Activated CD8-positive, alpha-beta T cell treated with anti-CD3 and anti-CD28 coated beads for 36 hours (primary cell): ENCODE measurements around the gene DNAJB1. TPM values are rescaled to one million over a fixed set of nuclear protein-coding genes. Genes with fewer than 3 reads are reported as not detected.

Experiments used
- ATAC-seq: fragments of 200-7000 bp; cut with Tn5 transposase; one replicate; pipeline ENCODE4 v1.10.0; 2021; ENCODE audit warnings: mild to moderate bottlenecking, moderate library complexity
- CTCF ChIA-PET: fragments of 350-600 bp; sonication (Branson Sonifier 250); formaldehyde crosslinking; loops from one replicate; lab custom pipeline; 2021; ENCODE audit warnings: antibody characterized with exemption; lab: Charles Lee
- POLR2A ChIA-PET: fragments of 350-600 bp; sonication (Branson Sonifier 250); formaldehyde crosslinking; loops from one replicate; lab custom pipeline; 2021; ENCODE audit warnings: antibody characterized with exemption; lab: Charles Lee
- DNase-seq: peaks from one replicate; pipeline ENCODE4 v3.0.0-alpha.2; 2020
- H3K27ac Mint-ChIP-seq: one replicate; pipeline ENCODE4 v1.8.0; 2021; ENCODE audit warnings: mild to moderate bottlenecking, mixed read lengths
- H3K27me3 Mint-ChIP-seq: one replicate; pipeline ENCODE4 v1.8.0; 2021; ENCODE audit warnings: mixed read lengths
- H3K36me3 Mint-ChIP-seq: one replicate; pipeline ENCODE4 v1.8.0; 2021; ENCODE audit warnings: low read depth, mixed read lengths
- H3K4me1 Mint-ChIP-seq: one replicate; pipeline ENCODE4 v1.8.0; 2021; ENCODE audit warnings: low read depth, mixed read lengths
- H3K4me3 Mint-ChIP-seq: one replicate; pipeline ENCODE4 v1.8.0; 2021; ENCODE audit warnings: mild to moderate bottlenecking, moderate library complexity, mixed read lengths
- H3K9me3 Mint-ChIP-seq: one replicate; pipeline ENCODE4 v1.8.0; 2021; ENCODE audit warnings: mixed read lengths
- CTCF ChIP-seq: fragments of 200-600 bp; IDR thresholded peaks from one replicate; pipeline ENCODE4 v1.8.0; 2022; ENCODE audit warnings: antibody characterized with exemption, mild to moderate bottlenecking
- intact Hi-C: fragments of 100-400 bp; cut with micrococcal nuclease; formaldehyde crosslinking; loops from one replicate; pipeline ENCODE4 v1.10.0; 2022
- total RNA-seq, 2 experiments: library from RNA; stranded (reverse); gene quantifications; one replicate each; pipeline ENCODE4 v1.2.3, GENCODE V29; 2021

Gene DNAJB1
- total RNA-seq, 2 experiments from 2014 or later: 52.0 to 59.6 TPM

GRCh38 chr19:14558370-14559066, 40.3 kb upstream of the DNAJB1 start:
- no peak for DNase-seq
- intact Hi-C loops: no loop called here
- no peak overlapping the region for H3K27ac Mint-ChIP-seq
- H3K4me1 Mint-ChIP-seq: peaks cover 32% of the 10 kb centered on the region
- peaks cover 4% of the 10 kb centered on the region for H3K36me3 Mint-ChIP-seq
- ChIA-PET CTCF (interaction anchor here (2.3 to 3.3 kb wide), 2 partner anchors 10 to 54 kb away, joined by 19 to 23 read pairs; no protein-coding TSS in a partner anchor), POLR2A (no interaction called here)
- no peak for ATAC-seq
- no peaks in the 10 kb centered on the region for H3K9me3 Mint-ChIP-seq
- H3K27me3 Mint-ChIP-seq: no peaks in the 10 kb centered on the region
- TF ChIP-seq CTCF: no peak
- H3K4me3 Mint-ChIP-seq: no peak overlapping the region

GRCh38 chr19:14556662-14557188, 38.5 kb upstream of the DNAJB1 start:
- Mint-ChIP-seq H3K27me3 (no peaks in the 10 kb centered on the region), H3K27ac (no peak overlapping the region), H3K9me3 (no peaks in the 10 kb centered on the region), H3K4me1 (peaks cover 44% of the 10 kb centered on the region), H3K36me3 (peaks cover 1% of the 10 kb centered on the region), H3K4me3 (no peak overlapping the region)
- peak; percentile 92 for ATAC-seq
- TF ChIP-seq CTCF: peak; percentile 97
- ChIA-PET POLR2A (interaction anchor here (0.7 kb wide), 1 partner anchor 811 kb away, joined by 4 read pairs; no protein-coding TSS in a partner anchor), CTCF (interaction anchor here (0.6 to 3.3 kb wide), 37 partner anchors 9 to 312 kb away, joined by 3 to 28 read pairs (median 4); partner anchors contain the start of genes DNAJB1, NDUFB7 and ZNF333)
- intact Hi-C loops: no loop called here
- peak; percentile 79 for DNase-seq

GRCh38 chr19:14555918-14556661, 37.9 kb upstream of the DNAJB1 start:
- ChIA-PET POLR2A (no interaction called here), CTCF (interaction anchor here (0.6 to 3.3 kb wide), 31 partner anchors 9 to 313 kb away, joined by 3 to 28 read pairs (median 5); partner anchors contain the start of genes DNAJB1, NDUFB7 and ZNF333)
- peaks cover 47% of the 10 kb centered on the region for H3K4me1 Mint-ChIP-seq
- no peaks in the 10 kb centered on the region for H3K9me3 Mint-ChIP-seq
- peaks cover 1% of the 10 kb centered on the region for H3K36me3 Mint-ChIP-seq
- DNase-seq: peak; percentile 68
- no peak for TF ChIP-seq CTCF
- peak overlapping the region; percentile 66 for H3K27ac Mint-ChIP-seq
- no peaks in the 10 kb centered on the region for H3K27me3 Mint-ChIP-seq
- no peak overlapping the region for H3K4me3 Mint-ChIP-seq
- peak; percentile 29 for ATAC-seq
- intact Hi-C loops: no loop called here

- Mint-ChIP-seq H3K27ac (peak overlapping the region; percentile 66), H3K4me1 (peaks cover 54% of the 10 kb centered on the region), H3K4me3 (no peak overlapping the region), H3K9me3 (no peaks in the 10 kb centered on the region), H3K36me3 (peaks cover 5% of the 10 kb centered on the region), H3K27me3 (no peaks in the 10 kb centered on the region)
- intact Hi-C loops: no loop called here
- no peak for TF ChIP-seq CTCF
- DNase-seq (no peak), ATAC-seq (no peak)
- CTCF ChIA-PET: interaction anchor here (0.7 to 2.0 kb wide), 5 partner anchors 13 to 132 kb away, joined by 3 to 5 read pairs (median 4); partner anchors contain the start of gene NDUFB7
- POLR2A ChIA-PET: interaction anchor here (1.0 kb wide), 1 partner anchor 17 kb away, joined by 3 read pairs; the partner anchor contains the start of gene NDUFB7
Observed at GRCh38 chr19:14554382-14554812, 36.2 kb upstream of the DNAJB1 start.
